Measurements from ENCODE around the gene NKAIN4. TPM values are rescaled to one million over a fixed set of nuclear protein-coding genes. Genes with fewer than 3 reads are reported as not detected.

NKAIN4 gene
- total and polyA plus RNA-seq, 2 experiments from 2014 or later = 13.5 to 21.0 TPM

DNA sequence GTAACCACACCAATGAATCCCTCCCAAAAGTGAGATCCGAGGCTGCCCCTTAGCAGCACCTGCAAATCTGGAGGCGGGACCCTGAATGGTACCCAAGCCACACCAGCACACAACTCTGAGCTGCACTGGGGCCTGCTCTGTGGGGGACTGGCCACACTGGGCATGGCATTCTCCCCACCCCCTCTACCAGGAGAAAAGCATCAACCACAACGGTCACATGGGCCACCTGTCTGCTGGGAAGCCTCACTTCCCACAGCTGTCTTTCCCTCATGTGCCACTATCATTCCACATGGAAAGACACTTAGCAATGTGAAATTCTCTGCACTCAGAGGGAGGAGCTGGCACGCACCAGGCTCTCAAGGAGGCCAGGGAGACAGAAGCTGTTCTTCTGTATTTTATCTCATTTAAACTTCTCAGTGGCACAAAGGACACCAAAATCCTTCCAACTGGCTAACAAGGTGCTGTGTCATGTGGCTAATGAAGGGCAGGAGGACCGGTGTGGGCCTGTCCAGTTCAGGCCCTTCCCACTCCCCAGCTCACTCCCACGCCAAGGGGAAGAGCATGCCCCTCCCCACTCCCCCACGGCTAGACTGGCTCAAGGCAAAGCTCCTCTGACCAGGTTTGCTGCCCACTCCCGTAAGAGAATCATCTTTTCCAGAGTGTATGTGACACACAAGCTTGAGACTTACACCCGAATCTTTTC is 57.3 kb downstream of the NKAIN4 start:
- Histone ChIP-seq H3K27ac (no peak overlapping the region), H4K20me1 (ENCODE audit: insufficient read depth, poor library complexity, severe bottlenecking) (peaks cover 76% of the 10 kb centered on the region), H3K4me1 (ENCODE audit: insufficient read depth) (peaks cover 17% of the 10 kb centered on the region), H3K4me3 (no peak overlapping the region), H3K79me2 (peaks cover 65% of the 10 kb centered on the region), H3K27me3 (no peaks in the 10 kb centered on the region), H2AFZ (no peak overlapping the region), H3K9me2 (replicated peaks; ENCODE audit: insufficient read depth) (no peaks in the 10 kb centered on the region), H3K9me3 (ENCODE audit: low read depth) (no peaks in the 10 kb centered on the region), H3K4me2 (no peak overlapping the region), H3K36me3 (replicated peaks; ENCODE audit: insufficient read depth, low read depth) (no peaks in the 10 kb centered on the region)
- TF ChIP-seq, protein P1, sequence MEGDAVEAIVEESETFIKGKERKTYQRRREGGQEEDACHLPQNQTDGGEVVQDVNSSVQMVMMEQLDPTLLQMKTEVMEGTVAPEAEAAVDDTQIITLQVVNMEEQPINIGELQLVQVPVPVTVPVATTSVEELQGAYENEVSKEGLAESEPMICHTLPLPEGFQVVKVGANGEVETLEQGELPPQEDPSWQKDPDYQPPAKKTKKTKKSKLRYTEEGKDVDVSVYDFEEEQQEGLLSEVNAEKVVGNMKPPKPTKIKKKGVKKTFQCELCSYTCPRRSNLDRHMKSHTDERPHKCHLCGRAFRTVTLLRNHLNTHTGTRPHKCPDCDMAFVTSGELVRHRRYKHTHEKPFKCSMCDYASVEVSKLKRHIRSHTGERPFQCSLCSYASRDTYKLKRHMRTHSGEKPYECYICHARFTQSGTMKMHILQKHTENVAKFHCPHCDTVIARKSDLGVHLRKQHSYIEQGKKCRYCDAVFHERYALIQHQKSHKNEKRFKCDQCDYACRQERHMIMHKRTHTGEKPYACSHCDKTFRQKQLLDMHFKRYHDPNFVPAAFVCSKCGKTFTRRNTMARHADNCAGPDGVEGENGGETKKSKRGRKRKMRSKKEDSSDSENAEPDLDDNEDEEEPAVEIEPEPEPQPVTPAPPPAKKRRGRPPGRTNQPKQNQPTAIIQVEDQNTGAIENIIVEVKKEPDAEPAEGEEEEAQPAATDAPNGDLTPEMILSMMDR (IDR thresholded peaks at IDR 0.05; ENCODE audit: poor library complexity) = no peak
- TF ChIP-seq EZH2 (IDR thresholded peaks at IDR 0.05; ENCODE audit: borderline replicate concordance) = no peak
- no peak for TF ChIP-seq EZH2phosphoT487 (IDR thresholded peaks at IDR 0.05; ENCODE audit: low read depth, severe bottlenecking, unreplicated experiment)
- no peak for DNase-seq (ENCODE audit: low spot score)
- 79% methylated on average over 9 of the region's 9 CpGs for WGBS (ENCODE audit: low lambda C conversion rate, missing lambda C conversion rate)

DNA sequence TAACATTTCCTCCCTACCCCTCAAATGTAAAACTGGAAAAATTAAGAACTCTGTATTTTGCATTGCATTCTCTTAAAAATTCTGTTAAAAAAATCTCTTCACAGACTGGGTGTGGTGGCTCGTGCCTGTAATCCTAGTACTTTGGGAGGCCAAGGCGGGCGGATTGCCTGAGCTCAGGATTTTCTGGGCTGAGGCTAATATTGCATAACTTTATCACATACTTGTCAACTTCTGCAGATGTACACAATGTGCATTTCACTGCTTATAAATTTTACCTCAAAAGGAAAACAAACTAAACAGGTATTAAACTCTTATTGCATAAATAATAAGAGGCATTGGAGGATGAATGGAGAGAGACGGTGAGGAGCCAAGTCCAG is 59.5 kb downstream of the NKAIN4 start:
- H3K27ac ChIP-seq = no peak overlapping the region
- 89% methylated on average over 4 of the region's 4 CpGs for WGBS (ENCODE audit: low lambda C conversion rate, missing lambda C conversion rate)
- no peak overlapping the region for H3K4me3 ChIP-seq
- no peaks in the 10 kb centered on the region for H3K27me3 ChIP-seq
- peaks cover 55% of the 10 kb centered on the region for H4K20me1 ChIP-seq (ENCODE audit: insufficient read depth, poor library complexity, severe bottlenecking)
- H3K4me2 ChIP-seq = no peak overlapping the region
- TF ChIP-seq EZH2phosphoT487 (IDR thresholded peaks at IDR 0.05; ENCODE audit: low read depth, severe bottlenecking, unreplicated experiment) (no peak), EZH2 (IDR thresholded peaks at IDR 0.05; ENCODE audit: borderline replicate concordance) (no peak)
- TF ChIP-seq, protein P1 (IDR thresholded peaks at IDR 0.05; ENCODE audit: poor library complexity) = no peak
- DNase-seq (ENCODE audit: low spot score) = no peak
- H3K79me2 ChIP-seq = peaks cover 44% of the 10 kb centered on the region
- no peaks in the 10 kb centered on the region for H3K36me3 ChIP-seq (replicated peaks; ENCODE audit: insufficient read depth, low read depth)
- peaks cover 17% of the 10 kb centered on the region for H3K4me1 ChIP-seq (ENCODE audit: insufficient read depth)
- H2AFZ ChIP-seq = no peak overlapping the region
- H3K9me2 ChIP-seq (replicated peaks; ENCODE audit: insufficient read depth) = no peaks in the 10 kb centered on the region
- no peaks in the 10 kb centered on the region for H3K9me3 ChIP-seq (ENCODE audit: low read depth)

DNA sequence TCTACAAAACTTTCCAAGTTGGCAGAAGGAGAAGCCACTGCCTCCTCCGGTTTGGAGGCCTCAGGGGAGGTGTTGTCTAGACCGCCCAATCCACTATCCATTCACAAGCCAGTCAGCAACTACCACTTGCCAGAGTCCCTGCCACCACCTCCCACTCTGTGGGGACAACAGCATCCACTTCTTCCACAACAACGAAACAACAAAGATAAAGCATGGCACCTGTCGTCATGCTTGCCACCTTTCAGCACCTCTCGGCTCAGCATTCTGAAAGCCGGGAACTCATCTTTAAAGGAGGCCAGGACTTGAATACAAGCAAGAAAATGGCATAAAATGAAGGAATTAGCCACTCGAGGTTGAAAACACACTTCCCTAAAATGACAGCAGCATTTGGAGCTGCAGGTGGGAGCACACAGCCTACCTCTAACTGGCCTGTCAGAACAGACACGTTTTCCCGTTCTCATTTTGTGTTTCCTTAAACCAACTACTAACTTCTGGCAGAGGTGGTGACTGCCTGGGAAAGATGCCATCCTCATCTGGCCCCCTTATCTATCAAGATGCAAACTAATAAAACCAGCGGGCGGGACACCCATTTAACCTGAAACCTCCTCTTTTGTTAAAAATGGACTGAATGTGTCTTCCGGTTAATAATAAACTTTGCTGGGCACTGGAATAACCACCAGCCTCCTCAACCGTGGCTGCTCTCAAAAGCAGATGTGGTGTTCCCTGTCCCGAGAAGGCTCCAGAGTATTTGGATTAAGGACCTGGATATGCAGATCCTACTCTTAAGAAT is 60.1 kb downstream of the NKAIN4 start:
- H3K36me3 ChIP-seq (replicated peaks; ENCODE audit: insufficient read depth, low read depth) = no peaks in the 10 kb centered on the region
- peaks cover 49% of the 10 kb centered on the region for H4K20me1 ChIP-seq (ENCODE audit: insufficient read depth, poor library complexity, severe bottlenecking)
- H3K4me1 ChIP-seq (ENCODE audit: insufficient read depth) = peaks cover 13% of the 10 kb centered on the region
- no peak overlapping the region for H3K27ac ChIP-seq
- no peak overlapping the region for H3K4me3 ChIP-seq
- H2AFZ ChIP-seq = no peak overlapping the region
- TF ChIP-seq EZH2 (IDR thresholded peaks at IDR 0.05; ENCODE audit: borderline replicate concordance) (no peak), EZH2phosphoT487 (IDR thresholded peaks at IDR 0.05; ENCODE audit: low read depth, severe bottlenecking, unreplicated experiment) (no peak)
- TF ChIP-seq, protein P1 (IDR thresholded peaks at IDR 0.05; ENCODE audit: poor library complexity) = no peak
- DNase-seq (ENCODE audit: low spot score) = no peak
- H3K4me2 ChIP-seq = no peak overlapping the region
- no peaks in the 10 kb centered on the region for H3K27me3 ChIP-seq
- 84% methylated on average over 14 of the region's 14 CpGs for WGBS (ENCODE audit: low lambda C conversion rate, missing lambda C conversion rate)
- H3K9me3 ChIP-seq (ENCODE audit: low read depth) = no peaks in the 10 kb centered on the region
- peaks cover 38% of the 10 kb centered on the region for H3K79me2 ChIP-seq
- no peaks in the 10 kb centered on the region for H3K9me2 ChIP-seq (replicated peaks; ENCODE audit: insufficient read depth)
